Dedifferentiated amniotic fluid mesenchymal stem cell (primary cell): ENCODE measurements around the gene OPTN.
A peak's percentile ranks its signal among the peaks of the same experiment; 100 is the strongest.
"Not testable (repeated sequence)": the region's sequence is repeated elsewhere in the genome, so short reads cannot be mapped to it uniquely, and the experiment has no call there.

Source experiments
- DNase-seq: peaks from one replicate; pipeline ENCODE4 v3.0.0-alpha.2; 2016; ENCODE audit errors: extremely low spot score

The OPTN gene

DNA sequence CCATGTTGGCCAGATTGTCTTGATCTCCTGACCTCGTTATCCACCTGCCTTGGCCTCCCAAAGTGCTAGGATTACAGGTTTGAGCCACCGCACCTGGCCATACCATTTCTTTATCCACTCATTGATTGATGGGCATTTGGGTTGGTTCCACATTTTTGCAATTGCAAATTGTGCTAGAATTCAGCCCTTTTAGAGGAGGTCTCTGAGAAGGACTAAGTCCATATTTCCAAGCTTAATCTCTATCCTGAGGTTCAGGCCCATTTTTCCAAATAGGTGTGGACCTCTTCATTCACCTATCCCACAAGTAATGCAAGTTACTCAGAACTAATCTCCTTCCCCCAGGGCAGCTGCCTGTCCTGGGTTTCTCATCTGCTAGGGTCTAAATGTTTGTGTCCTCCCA, 9.7 kb upstream of the OPTN start:
- DNase-seq = no peak

DNA sequence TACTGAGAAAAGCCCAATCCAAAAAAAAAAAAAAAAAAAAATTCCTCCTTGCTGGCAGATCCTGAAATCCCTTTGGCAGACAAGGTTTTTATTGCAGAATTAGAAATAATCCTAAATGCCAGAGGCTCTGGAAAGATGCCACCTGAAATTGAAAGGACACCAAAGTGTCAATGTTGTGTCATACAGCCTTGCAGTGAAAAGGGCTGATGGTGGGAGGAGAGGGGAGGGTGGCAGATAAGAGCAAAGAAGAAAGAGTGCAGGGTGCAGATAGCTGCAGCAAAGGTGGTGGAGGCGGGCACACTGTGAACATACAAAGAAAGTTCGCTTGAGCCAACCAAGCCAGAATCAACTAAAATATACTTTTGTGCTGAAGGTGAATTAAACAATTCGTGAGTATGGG, 8.2 kb upstream of the OPTN start:
- no peak for DNase-seq

DNA sequence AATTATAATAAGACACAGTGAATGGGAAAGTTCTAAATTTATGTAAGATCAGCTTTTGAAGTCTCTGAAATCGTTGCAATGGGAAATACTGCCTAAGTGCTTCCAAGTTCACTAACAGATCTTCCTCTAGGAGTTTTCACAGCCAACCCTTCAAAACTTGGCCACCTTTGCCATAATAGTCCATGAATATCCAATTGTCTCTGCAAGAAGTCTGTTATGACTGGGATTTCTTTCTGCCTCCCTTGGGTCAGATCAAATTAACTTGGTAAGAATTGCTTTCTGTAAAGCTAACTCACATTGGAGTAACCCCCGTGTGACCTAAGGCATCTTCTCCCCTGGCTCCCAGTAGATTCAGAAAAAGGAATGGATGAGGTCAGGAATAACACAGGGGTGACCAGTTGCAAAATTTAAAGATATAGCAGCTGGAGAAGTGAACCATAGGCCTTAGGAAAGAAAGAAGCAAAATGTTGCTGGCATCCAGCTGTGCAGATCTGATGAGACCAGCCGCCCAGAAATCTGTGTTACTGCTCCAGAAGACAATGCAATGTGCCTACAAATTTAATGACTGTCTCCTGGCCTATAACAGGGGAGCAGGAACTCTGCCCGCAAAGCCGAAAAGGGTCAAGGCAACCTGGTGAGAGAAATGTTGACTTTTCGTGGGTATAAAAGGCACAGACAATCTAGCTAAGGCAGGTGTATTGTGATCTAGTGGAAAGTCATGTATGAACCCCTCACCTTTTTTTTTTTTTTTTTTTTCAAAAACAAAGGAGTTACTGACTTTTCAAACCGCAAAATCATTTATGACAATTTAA, 7.5 kb upstream of the OPTN start:
- DNase-seq = no peak

DNA sequence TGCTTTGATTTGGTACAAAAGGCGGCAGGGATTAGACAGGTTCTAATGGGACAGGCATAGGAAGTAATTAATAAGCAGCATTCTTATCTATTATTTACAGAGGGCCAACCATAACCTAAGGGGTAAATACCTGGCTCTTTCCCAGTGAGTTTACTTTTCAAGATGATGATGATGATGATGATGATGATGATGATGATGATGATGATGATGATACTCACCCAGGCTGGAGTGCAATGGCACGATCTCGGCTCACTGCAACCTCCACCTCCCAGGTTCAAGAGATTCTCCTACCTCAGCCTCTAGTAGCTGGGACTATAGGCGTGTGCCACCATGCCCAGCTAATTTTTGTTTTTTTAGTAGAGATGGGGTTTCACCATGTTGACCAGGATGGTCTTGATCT, 5.9 kb upstream of the OPTN start:
- not testable (repeated sequence) for DNase-seq

DNA sequence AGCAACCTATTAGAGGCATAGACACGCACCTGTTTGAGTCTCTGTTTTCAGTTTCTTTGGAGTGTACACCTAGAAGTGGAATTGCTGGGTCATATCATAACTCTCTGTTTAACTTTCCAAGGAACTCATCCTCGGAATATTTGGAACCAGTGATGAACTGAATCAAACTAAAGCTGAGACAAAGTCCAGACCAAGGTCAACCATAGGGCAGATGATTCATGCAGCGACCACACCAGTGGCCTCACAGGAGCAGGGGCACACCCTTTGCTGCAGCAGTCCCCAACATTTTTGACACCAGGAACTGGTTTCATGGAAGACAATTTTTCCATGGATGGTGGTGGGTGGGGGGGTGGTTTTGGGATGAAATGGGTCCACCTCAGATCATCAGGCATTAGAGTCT, 4.9 kb upstream of the OPTN start:
- DNase-seq = no peak

DNA sequence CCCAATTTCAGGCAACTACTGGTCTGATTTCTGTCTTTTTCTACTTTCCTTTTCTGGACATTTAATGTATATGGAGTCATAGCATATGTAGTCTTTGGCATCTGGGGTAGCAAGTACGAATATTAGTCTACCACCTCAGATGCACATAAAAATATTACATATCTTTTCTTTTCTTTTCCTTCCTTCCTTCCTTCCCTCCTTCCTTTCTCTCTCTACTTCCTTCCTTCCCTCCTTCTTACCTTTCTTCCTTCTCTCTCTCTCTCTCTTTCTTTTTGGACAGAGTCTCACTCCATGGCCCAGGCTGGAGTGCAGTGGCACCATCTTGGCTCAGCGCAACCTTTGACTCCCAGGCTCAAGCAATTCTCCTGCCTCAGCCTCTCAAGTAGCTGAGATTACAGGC, 4.0 kb upstream of the OPTN start:
- DNase-seq = no peak

DNA sequence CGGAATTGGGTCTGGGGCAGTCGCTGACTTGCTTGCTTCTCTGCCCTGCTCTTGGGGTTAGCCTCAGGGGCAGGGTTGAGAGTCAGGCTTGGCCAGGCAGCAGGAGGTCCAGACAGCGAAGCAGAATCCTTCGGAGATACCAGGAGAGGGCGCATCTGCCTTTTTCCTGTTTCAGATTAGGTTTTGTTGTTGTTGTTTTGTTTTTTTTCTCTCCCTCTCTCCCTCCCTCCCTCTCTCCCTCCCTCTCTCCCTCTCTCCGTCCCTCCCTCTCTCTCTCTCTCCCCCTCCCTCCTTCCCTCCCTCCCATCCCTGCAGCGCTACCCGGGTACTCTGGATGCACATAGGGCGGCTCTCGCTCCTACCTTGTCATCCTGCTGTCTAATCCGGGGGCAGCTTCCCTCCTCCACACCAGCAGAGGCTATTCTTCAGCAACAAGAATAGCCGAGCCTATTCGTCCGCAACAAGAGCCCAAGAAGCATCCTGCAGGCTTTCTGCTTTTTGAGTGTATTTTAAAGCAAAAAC, 758 bp upstream of the OPTN start:
- peak; percentile 35 for DNase-seq

DNA sequence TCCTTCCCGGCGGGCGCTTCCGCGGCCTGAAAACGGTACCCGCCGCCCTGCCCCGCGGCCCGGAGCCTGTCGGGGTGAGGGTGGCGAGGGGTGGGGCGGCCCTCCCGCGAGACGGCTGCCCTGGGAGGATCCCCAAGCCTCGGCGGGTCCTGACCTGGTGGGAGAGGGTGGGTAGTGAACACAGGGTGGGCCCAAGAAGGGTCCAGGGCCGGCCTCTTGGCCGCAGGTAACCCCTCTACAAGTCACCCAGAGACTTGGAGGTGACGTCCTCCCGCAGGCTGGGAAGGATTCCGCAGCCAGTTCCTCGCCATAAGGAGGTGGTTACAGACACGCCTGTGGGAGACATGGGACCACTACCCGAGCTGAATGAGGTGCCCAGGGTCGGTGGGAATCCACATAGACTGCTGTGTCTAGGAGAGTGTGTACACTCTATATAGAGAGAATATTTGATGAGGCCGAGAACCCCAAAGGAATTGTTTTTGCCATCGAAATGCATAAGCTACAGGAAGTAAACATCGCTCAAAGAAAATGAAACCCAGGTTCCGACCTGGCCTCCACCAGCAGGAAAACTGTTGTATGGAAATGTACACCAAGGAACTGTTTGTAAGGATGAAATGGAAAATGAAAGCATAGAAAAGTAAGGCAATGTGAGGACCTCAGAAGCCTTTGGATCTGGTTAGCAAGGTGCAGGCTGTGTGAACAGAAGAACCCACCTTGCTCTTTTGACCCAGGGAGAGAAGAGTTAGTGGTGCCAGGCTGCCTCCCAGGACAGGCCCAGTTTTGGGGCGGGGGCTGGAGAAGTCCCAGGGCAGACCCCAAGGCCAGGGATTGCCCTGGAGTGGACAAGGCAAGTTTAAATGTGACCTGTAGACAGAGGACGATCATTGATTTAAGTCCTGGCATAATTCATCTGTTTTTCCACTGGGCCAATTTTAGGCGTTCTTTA, 659 bp downstream of the OPTN start:
- no peak for DNase-seq

DNA sequence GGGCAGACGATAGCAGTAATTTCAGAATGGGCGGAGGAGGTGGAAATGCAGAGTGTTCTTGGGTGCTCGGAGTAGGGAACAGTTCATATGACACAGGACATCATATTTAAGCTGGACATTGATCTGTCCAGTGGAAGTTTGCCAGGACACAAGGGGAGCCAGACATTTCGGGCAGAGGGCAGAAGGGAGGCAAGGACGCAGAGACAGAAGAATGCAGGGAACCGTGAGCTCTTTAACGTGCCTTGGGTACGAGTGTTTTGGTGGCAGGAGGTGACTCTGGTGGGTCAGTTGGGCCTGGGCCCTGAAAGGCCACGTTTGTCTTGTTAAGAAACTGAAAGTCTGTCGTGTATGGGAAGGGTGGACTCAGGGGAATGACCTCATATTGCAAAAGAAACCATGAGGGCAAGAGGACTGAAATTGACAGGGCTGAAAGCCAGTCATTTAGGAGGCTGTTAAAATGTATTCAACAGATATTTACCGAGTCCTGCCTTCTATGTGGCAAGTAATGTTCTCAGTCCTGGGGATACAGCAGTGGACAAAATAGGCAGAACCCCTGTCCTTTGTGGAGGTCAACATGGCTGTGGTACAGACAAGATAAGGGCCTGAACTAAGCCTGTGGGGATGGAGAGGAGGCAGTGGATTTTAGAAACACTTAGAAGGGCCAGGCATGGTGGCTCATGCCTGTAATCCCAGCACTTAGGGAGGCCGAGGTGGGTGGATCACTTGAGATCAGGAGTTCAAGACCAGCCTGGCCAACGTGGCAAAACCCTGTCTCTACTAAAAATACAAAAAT, 2.2 kb downstream of the OPTN start:
- DNase-seq = no peak

DNA sequence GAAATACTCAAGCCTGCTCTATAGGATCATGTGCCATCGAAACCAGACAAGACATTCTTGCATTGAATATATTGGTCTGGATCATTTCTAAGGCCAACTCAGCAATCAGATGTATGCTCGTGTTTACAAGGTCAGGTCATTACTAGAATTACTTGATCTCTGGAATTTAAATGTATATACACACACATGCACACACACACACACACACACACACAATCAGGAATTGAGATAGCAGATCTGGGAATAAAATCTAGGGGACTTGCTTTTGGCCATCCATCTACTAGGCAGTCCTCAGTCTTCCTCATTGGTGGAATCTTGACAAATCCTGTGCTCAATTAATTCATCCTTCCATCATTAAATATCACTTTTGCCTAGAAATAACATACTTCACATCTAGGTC, 3.6 kb downstream of the OPTN start:
- DNase-seq = no peak

DNA sequence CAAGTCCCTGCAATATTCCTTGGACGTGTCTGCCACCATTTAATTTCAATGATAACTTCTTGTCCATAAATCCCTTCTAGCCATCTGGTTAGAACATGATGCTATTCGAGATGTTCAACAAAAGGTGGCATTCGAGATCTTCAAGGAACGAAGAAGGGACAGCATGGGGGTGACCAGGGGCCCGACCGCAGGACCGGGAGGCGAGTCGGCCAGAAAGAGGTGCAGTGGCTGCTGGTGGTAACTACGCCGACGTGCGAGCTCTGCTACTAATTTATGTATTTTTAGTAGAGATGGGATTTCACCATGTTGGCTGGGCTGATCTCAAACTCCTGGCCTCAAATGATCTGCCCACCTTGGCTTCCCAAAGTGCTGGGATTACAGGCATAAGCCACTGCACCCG, 4.7 kb downstream of the OPTN start:
- DNase-seq = no peak

DNA sequence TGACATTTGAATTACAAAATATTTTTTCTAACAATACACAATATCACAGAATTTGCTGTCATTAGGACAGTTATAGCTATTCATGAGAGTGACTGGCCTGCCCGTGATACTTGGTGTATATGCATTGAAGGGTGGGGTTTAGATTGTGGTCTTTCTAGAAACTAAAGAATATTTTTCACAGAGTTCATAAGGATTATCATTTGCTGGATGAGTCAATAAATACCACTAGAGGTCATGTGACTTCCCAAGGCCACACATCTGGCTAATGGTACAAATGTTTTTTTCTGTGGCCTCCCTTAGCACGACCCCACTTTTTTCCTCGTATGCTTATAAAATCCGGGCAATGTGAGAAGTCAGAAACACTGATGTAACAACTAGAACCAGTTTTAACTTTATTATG, 5.2 kb downstream of the OPTN start:
- no peak for DNase-seq

DNA sequence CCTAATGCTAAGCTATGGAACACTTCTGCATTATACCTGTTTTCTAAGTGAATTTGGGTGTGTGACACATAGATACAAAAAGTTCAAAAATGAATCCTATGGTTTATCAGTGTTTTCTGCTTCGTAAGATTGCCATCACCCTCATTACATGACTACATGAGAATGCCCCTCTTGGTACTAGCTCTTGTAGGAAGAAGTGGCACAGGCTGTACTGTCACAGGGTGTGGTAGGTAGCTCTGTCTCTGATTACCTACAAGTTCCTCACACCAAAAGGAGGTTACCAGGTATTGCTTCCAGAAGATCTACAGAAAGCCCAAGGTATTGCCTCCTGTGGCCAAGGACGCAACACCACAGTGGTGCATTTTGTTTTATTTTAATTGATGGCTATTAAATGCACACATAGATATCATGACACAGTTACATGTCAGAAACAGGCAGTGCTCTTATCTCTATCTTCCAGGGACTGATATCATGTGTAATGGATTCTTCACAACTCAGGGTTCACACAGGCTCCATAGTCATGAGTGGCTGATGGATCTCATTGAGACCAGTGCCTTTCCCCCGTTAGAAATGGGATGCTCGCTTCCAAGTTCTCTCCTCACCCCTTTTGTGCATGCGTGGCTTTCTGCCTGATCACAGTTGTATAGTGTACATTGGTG, 6.6 kb downstream of the OPTN start:
- DNase-seq = no peak

DNA sequence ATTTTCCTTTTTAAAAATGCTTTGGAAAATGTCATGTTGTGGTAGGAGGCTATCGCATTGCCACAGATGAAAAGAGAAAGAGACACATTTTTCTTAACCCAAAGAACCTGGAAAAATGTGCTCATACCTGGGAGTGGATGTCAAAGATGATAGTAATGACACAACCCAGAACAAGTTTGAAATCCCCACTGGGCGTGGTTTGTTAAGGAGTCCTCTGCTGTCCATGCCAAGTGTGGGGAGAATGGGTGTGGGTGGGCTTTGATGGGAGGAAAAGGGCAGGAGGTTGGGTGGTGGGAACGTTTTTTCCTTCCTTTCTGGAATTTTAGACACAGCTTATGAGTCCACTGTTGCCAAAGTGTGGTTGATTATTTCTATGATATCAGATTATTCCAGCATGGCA, 10.9 kb downstream of the OPTN start:
- no peak for DNase-seq

DNA sequence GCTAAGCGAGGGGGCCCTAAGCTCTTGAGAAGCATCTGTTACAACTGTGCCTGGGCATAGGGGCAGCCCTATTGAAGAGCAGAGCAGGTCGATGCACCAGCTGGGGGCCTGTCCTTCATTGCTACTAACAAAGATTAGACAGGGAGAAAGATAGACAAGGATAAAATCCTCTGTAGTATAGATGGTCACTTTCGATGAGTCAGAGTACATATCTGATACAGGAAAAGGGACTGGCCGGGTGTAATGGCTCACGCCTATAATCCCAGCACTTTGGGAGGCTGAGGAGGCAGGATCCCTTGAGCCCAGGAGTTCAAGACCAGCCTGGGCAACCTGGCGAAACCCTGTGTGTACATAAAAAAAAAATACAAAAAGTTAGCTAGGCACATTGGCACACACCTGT, 13.6 kb downstream of the OPTN start:
- no peak for DNase-seq

DNA sequence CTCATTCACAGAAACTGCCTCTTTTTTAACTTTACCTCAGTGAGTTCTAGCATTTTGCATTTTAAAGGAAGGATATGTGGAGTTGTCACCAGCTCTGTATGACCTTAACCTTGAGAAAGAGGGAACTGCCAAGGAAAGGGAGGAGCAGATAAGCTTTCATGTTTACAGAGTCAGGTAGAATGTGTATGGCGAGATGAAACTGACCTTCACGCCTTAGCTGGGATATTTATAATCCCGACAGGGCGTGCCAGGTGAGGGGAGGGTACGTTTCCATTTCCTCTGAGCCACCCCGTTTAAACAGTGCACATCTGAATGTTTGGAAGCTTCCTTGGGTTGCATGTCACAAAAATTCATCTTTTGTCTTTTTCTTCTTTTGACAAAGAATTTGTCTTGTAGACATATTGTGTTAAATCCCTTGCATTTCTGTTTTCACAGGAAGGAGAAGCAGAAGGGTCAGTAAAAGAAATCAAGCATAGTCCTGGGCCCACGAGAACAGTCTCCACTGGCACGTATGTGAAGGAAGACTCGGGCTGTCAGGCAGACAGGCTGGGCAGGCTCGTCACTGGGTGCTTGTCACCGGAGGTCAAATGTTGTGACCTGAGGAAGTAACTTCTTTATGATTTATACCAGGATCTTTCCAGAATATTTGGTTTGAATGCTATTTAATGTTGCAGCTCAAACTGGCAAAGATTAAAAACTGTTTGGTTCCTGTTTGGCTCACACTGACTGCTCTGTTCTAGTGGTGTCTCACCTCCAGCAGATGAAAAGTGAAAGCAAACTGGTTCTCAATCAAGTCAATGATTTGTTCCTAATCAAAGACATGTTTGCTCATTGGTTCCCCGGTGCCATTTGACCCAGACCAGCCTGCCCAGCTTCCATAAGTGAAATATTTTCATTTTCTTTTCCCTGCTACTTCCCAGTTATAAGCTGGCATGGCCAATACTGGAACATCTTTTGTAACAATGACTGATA, 16.2 kb downstream of the OPTN start:
- no peak for DNase-seq

DNA sequence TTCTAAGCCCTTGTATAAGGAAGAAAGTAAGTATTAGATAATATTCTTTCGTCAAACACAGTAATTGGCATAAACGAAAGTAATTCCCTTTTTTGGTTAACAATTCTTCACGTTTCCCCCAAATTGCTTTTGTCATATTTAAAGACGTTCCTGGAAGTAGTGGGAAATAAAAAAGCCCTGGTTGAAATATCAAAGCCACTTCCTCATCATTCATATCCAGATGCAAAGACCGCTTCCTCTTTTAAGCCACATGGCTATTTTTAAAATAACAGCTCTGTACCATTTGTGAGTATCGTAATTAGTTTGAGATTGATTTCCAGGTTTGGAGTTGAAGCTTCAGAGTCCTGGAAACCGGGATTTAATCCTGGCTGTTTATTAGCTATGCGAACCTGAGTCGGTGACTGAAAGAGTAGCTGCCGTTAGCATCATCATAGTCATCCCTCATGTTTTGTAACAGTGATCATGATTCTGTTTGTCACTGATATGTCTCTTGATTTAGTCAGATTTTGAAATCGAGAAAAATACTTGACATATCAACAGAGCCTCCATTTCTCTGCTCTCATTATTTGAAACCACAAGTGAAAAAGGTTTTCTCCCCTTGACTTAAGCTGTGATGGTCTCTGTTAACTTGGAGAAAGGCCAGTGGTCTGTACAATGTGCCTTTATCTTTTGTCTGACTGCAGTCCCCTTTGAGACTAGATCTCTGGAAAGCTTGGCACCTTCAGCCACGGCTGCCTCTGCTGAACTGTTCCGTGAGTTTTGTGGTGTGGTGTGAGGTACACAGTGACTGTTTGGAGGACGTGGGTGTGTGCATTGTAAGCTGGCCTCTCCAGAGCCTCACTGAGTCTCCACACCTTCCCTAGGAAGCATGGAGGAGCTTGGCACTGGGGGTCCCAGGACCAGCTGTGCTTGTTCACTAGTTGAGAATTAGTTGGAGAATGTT, 18.1 kb downstream of the OPTN start:
- no peak for DNase-seq

DNA sequence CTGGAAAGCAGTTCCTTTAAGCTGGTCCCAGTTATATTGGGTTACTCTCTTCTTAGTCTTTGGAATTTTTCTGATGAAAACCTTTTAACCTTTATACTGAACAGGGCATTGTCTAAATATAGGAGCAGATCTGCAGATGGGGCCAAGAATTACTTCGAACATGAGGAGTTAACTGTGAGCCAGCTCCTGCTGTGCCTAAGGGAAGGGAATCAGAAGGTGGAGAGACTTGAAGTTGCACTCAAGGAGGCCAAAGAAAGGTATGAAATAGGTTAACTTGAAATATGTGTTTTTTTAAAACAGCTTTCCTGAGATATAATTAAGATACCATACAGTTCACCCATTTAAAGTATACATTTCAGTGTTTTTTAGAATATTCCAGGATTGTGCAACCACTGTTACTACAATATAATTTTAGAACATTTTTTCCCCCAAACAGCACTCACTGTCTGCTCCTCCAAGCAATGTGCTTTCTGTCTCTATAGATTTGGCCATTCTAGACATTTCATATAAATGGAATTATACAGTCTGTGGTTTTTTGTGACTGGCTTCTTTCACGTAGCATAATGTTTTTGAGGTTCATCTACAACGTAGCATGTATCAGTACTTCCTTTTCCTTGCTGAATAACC, 18.9 kb downstream of the OPTN start:
- DNase-seq = no peak
